Measurements from ENCODE around the gene BFAR.

GRCh38 chr16:14606102-14606501 lies 26.6 kb upstream of the BFAR start:
- TF ChIP-seq, protein P1, sequence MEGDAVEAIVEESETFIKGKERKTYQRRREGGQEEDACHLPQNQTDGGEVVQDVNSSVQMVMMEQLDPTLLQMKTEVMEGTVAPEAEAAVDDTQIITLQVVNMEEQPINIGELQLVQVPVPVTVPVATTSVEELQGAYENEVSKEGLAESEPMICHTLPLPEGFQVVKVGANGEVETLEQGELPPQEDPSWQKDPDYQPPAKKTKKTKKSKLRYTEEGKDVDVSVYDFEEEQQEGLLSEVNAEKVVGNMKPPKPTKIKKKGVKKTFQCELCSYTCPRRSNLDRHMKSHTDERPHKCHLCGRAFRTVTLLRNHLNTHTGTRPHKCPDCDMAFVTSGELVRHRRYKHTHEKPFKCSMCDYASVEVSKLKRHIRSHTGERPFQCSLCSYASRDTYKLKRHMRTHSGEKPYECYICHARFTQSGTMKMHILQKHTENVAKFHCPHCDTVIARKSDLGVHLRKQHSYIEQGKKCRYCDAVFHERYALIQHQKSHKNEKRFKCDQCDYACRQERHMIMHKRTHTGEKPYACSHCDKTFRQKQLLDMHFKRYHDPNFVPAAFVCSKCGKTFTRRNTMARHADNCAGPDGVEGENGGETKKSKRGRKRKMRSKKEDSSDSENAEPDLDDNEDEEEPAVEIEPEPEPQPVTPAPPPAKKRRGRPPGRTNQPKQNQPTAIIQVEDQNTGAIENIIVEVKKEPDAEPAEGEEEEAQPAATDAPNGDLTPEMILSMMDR (IDR thresholded peaks at IDR 0.05), result no peak
- no peak for TF ChIP-seq POLR2A (IDR thresholded peaks at IDR 0.05)

All from right lobe of liver (tissue), 4 donors.